Breast epithelium (tissue), 4 donors: ENCODE measurements around the gene ADARB1. TPM values are rescaled to one million over a fixed set of nuclear protein-coding genes. Genes with fewer than 3 reads are reported as not detected.

ENCODE experiments used
- DNase-seq, 2 donors: peaks; one replicate each; pipeline ENCODE4 v3.0.0-alpha.2; 2019; ENCODE audit warnings: low spot score in 2 of 2
- H3K27ac ChIP-seq, 2 donors: fragments of 200-600 bp; sonication (generic) in 1 of 2; one replicate each; pipeline ENCODE4 v1.5.1; 2016 to 2019; ENCODE audit warnings: mild to moderate bottlenecking in 1 of 2
- H3K27me3 ChIP-seq, 2 donors: fragments of 200-600 bp; sonication (generic) in 1 of 2; one replicate each; pipeline versions ENCODE4 v1.5.1 to v1.6.0; 2017 to 2019; ENCODE audit warnings: control low read depth in 1 of 2, mild to moderate bottlenecking in 1 of 2
- H3K36me3 ChIP-seq: fragments of 200-600 bp; one replicate; pipeline ENCODE4 v1.5.1; 2019
- H3K4me1 ChIP-seq, 2 donors: fragments of 200-600 bp; sonication (generic); one replicate each; pipeline ENCODE4 v1.5.1; 2016 to 2019; ENCODE audit warnings: control low read depth in 1 of 2
- H3K4me3 ChIP-seq, 3 donors: fragments of 200-600 bp; sonication (generic); 1 replicate in 2 of 3; 2 replicates in 1 of 3; pipeline ENCODE4 v1.5.1; 2016 to 2019; ENCODE audit warnings: mild to moderate bottlenecking in 3 of 3, moderate library complexity in 2 of 3
- H3K9me3 ChIP-seq, 2 donors: fragments of 200-600 bp; sonication (generic) in 1 of 2; one replicate each; pipeline ENCODE4 v1.5.1; 2016 to 2019; ENCODE audit warnings: control low read depth in 1 of 2
- POLR2A ChIP-seq: fragments of 450-650 bp; IDR thresholded peaks from one replicate; pipeline ENCODE4 v1.6.1; 2016; ENCODE audit warnings: antibody characterized with exemption, mild to moderate bottlenecking, moderate library complexity
- POLR2AphosphoS5 ChIP-seq, 3 donors: sonication (generic); formaldehyde crosslinking; IDR thresholded peaks; one replicate each; pipeline ENCODE4 v1.6.1; 2017; ENCODE audit warnings: antibody characterized with exemption in 3 of 3
- intact Hi-C: fragments of 100-400 bp; cut with DNase I; formaldehyde crosslinking; loops from one replicate; pipeline ENCODE4 v1.15.1; 2023; ENCODE audit warnings: low total_unique reads
- total RNA-seq, 3 donors: library from RNA; depleted of rRNA; stranded (reverse); fragments of >200 nt; gene quantifications; one replicate each; pipeline ENCODE4 v1.1.0, GENCODE V29; 2016
- TF ChIP-seq, protein P1 (sequence below), 3 donors: fragments of 450-650 bp; IDR thresholded peaks; one replicate each; pipeline ENCODE4 v1.5.1; 2016 to 2017; ENCODE audit warnings: antibody characterized with exemption in 3 of 3, mild to moderate bottlenecking in 3 of 3, moderate library complexity in 3 of 3

Gene ADARB1
- total RNA-seq, 3 donors from 2014 or later, result 19.9 to 21.3 (median 20.0) TPM

DNA sequence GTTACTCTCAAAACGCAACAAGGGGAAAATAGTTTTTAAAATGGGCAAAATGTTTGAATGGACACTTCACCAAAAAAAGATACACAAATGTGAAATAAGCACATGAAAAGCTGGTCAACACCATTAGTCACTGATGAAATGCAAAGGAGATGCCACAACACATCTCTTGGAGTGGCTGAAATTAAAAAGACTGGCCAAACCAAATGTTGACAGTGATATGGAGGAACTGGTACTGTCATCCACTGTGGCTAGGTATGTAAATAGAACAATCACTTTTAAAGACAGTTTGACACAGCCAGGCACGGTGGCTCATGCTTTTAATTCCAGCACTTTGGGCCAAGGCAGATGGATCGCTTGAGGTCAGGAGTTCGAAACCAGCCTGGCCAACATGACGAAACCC, 122.2 kb downstream of the ADARB1 start:
- no peaks in the 10 kb centered on the region for H3K27me3 ChIP-seq
- intact Hi-C loops, result no loop called here
- H3K27ac ChIP-seq, result no peak overlapping the region
- no peaks in the 10 kb centered on the region for H3K9me3 ChIP-seq
- H3K4me3 ChIP-seq, result no peak overlapping the region
- H3K4me1 ChIP-seq, result no peaks in the 10 kb centered on the region
- DNase-seq, result no peak
- TF ChIP-seq POLR2A (no peak), POLR2AphosphoS5 (IDR thresholded peaks at IDR 0.05) (no peak)
- TF ChIP-seq, protein P1, sequence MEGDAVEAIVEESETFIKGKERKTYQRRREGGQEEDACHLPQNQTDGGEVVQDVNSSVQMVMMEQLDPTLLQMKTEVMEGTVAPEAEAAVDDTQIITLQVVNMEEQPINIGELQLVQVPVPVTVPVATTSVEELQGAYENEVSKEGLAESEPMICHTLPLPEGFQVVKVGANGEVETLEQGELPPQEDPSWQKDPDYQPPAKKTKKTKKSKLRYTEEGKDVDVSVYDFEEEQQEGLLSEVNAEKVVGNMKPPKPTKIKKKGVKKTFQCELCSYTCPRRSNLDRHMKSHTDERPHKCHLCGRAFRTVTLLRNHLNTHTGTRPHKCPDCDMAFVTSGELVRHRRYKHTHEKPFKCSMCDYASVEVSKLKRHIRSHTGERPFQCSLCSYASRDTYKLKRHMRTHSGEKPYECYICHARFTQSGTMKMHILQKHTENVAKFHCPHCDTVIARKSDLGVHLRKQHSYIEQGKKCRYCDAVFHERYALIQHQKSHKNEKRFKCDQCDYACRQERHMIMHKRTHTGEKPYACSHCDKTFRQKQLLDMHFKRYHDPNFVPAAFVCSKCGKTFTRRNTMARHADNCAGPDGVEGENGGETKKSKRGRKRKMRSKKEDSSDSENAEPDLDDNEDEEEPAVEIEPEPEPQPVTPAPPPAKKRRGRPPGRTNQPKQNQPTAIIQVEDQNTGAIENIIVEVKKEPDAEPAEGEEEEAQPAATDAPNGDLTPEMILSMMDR (IDR thresholded peaks at IDR 0.05), result no peak
- H3K36me3 ChIP-seq, result peaks cover 3% of the 10 kb centered on the region

DNA sequence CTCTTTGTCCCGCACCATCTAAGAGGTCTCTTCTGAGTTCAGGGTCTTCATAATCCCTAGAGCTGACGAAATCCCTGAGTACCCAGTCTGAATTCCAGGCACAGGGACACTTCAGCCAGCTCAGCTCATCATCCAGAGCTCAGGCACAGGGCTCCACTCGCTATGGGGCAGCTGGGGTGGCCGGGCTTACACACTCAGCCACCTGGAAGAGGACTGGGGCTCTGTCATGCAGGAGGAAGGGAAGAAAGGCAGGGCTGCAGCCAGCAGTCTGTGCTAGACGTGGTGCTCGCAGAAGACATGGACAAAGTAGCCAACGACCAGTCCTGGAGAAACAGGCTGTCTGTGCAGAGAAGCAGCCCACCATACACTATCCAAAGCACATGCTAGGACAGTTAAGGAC, 124.8 kb downstream of the ADARB1 start:
- intact Hi-C loops, result no loop called here
- no peak overlapping the region for H3K27ac ChIP-seq
- no peak for TF ChIP-seq POLR2AphosphoS5 (IDR thresholded peaks at IDR 0.05)
- TF ChIP-seq, protein P1 (IDR thresholded peaks at IDR 0.05), result no peak
- TF ChIP-seq POLR2A, result no peak
- no peak overlapping the region for H3K4me3 ChIP-seq
- no peaks in the 10 kb centered on the region for H3K4me1 ChIP-seq
- no peak for DNase-seq
- no peaks in the 10 kb centered on the region for H3K27me3 ChIP-seq
- H3K9me3 ChIP-seq, result no peaks in the 10 kb centered on the region
- H3K36me3 ChIP-seq, result peaks cover 3% of the 10 kb centered on the region

DNA sequence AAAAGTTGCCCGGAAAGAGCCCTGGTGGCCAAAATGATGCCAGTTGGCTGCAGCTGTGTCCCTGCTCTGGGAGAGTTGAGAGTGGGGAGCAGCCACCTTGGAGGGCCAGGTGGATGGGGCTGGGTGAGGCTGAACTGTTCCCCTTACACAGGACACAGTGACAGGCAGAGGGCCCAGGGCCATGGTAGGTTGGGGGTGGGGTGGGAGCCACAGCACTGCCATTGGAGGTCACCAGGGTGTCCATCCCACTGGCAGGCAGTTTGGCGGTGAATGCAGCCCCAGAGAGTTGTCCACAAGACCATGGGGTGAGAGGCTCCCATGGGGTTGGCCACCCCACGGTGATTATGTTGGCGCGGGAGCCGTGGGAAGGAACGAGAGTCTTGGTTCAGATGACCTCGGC, 125.7 kb downstream of the ADARB1 start:
- H3K36me3 ChIP-seq, result peaks cover 3% of the 10 kb centered on the region
- intact Hi-C loops, result no loop called here
- H3K27me3 ChIP-seq, result no peaks in the 10 kb centered on the region
- DNase-seq, result no peak
- H3K27ac ChIP-seq, result no peak overlapping the region
- TF ChIP-seq POLR2AphosphoS5 (IDR thresholded peaks at IDR 0.05) (no peak), POLR2A (no peak)
- TF ChIP-seq, protein P1 (IDR thresholded peaks at IDR 0.05), result no peak
- H3K4me1 ChIP-seq, result no peaks in the 10 kb centered on the region
- H3K4me3 ChIP-seq, result no peak overlapping the region
- H3K9me3 ChIP-seq, result no peaks in the 10 kb centered on the region

DNA sequence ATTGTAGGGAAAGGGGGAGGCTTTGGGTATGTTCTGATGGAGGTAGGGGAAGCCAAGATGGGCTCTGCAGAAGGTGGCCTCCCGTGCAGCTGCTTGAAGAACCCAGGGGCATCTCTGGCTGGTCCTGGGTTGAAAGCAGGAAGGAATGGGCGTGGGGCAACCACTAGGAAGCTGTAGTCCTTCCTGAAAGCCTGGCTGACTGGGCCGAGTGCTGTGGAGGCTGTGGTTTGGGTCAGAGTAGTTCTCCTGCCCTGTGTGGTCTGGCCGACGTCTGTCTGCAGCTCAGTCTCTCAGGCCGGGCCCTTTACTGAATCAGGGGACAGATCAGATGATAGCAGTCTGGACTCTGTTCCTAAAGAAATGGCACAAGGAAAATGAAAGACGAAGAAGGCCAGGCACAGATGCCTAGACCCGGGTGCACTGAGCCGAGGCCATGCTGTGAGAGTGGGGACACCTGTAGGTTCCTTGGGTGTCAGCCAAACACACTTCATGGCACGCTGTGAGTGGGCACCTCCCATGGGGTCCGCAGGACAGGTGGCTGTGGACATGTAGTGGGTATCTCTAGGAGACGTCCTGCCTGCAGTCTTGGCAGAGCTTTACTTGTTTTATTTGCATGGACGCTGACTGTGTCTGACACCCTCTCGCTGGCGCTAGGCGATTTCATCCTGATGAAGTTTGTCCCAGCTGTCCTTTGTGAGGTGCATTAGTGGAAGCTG, 126.4 kb downstream of the ADARB1 start:
- intact Hi-C loops, result no loop called here
- peaks cover 3% of the 10 kb centered on the region for H3K36me3 ChIP-seq
- no peak overlapping the region for H3K27ac ChIP-seq
- H3K4me1 ChIP-seq, result no peaks in the 10 kb centered on the region
- DNase-seq, result no peak
- H3K27me3 ChIP-seq, result no peaks in the 10 kb centered on the region
- H3K9me3 ChIP-seq, result no peaks in the 10 kb centered on the region
- no peak overlapping the region for H3K4me3 ChIP-seq
- TF ChIP-seq POLR2A, result no peak
- no peak for TF ChIP-seq POLR2AphosphoS5 (IDR thresholded peaks at IDR 0.05)

DNA sequence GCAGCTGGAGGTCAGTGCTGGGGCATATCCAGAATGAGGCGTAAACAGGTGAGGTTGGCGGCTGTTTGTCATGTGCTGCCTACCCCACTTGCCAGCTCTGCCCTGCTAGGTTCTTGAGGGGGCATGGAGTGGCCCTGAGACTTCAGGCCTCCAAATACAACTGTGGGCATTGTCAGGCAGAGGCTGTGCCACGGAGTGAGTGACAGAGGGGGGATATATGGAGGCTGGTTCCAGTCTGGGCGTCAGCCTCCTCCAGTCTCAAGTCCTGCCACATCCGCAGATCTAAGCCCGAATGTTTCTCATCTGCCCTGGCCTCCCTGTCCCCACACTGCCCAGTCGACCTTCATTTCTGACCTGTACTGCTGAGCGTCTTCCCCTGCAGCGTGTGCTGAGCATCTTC, 128.0 kb downstream of the ADARB1 start:
- Histone ChIP-seq H3K27ac (no peak overlapping the region), H3K9me3 (no peaks in the 10 kb centered on the region), H3K4me3 (no peak overlapping the region), H3K4me1 (no peaks in the 10 kb centered on the region), H3K27me3 (no peaks in the 10 kb centered on the region), H3K36me3 (no peaks in the 10 kb centered on the region)
- intact Hi-C loops, result no loop called here
- DNase-seq, result no peak
- TF ChIP-seq POLR2AphosphoS5 (IDR thresholded peaks at IDR 0.05) (no peak), POLR2A (no peak)

DNA sequence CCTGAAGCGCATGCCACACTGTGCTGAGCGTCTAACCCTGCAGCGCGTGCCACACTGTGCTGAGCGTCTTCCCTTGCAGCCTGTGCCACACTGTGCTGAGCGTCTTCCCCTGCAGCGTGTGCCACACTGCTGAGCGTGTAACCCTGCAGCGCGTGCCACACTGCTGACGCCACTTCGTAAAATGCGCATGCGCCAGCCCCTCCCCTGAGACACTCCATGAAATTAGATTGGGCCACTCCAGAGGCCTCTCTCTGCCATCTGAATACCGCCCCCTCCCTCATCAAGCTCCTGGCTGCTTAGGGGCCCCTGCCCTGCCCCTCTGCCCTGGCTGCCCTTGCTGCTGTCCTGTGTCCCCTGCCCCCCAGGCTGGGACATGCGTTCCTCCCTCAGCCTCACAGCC, 128.5 kb downstream of the ADARB1 start:
- intact Hi-C loops, result no loop called here
- Histone ChIP-seq H3K36me3 (no peaks in the 10 kb centered on the region), H3K4me3 (no peak overlapping the region), H3K9me3 (no peaks in the 10 kb centered on the region), H3K27ac (no peak overlapping the region), H3K4me1 (no peaks in the 10 kb centered on the region), H3K27me3 (no peaks in the 10 kb centered on the region)
- TF ChIP-seq POLR2AphosphoS5 (IDR thresholded peaks at IDR 0.05) (no peak), POLR2A (no peak)
- TF ChIP-seq, protein P1 (IDR thresholded peaks at IDR 0.05), result no peak
- no peak for DNase-seq
